Nephron (organoid): ENCODE results near the gene PXMP2.

Experiments
- H3K27ac Mint-ChIP-seq, 3 experiments: 2 replicates each; pipeline ENCODE4 v1.8.0; 2020; ENCODE audit warnings: mixed read lengths in 3 of 3, mild to moderate bottlenecking in 2 of 3, moderate library complexity in 1 of 3
- H3K27me3 Mint-ChIP-seq: 2 replicates; pipeline ENCODE4 v1.8.0; 2021; ENCODE audit warnings: low read depth, mild to moderate bottlenecking, moderate library complexity, mixed read lengths
- H3K36me3 Mint-ChIP-seq: 2 replicates; pipeline ENCODE4 v1.8.0; 2020; ENCODE audit warnings: low read depth, mixed read lengths
- H3K4me1 Mint-ChIP-seq: 2 replicates; pipeline ENCODE4 v1.8.0; 2020; ENCODE audit warnings: mixed read lengths
- H3K4me3 Mint-ChIP-seq, 3 experiments: 2 replicates each; pipeline ENCODE4 v1.8.0; 2020; ENCODE audit warnings: mild to moderate bottlenecking in 3 of 3, mixed read lengths in 3 of 3, moderate library complexity in 2 of 3
- H3K9me3 Mint-ChIP-seq: 2 replicates; pipeline ENCODE4 v1.8.0; 2020; ENCODE audit warnings: mixed read lengths
- TF ChIP-seq, protein P1 (sequence below), 3 experiments: fragments of 200-600 bp; sonication (generic); IDR thresholded peaks; one replicate each; pipeline ENCODE4 v1.5.0; 2021; ENCODE audit warnings: antibody characterized with exemption in 3 of 3; ENCODE audit not compliant: unreplicated experiment in 3 of 3

PXMP2 gene

DNA sequence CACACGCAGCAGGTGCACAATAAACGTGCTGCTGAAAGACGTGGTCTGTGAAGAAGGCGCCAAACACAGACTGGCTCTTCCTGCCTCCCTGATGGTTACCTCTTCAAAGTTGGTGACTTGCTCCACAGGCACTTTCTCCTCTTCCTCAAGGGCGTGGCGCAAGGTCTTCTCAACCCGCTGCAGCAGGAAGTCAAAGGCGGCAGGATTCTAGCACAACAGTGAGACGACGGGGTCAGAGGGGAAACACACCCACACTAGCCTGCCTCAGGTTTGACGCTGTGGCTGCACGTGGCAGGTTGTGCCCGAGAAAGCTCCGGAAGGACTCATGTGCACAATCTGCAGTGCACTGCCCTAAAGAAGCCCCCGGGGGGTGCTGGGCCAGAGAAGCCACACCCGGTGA is 15.3 kb upstream of the PXMP2 start:
- Mint-ChIP-seq H3K4me1 (no peaks in the 10 kb centered on the region), H3K36me3 (peaks cover 63% of the 10 kb centered on the region), H3K9me3 (no peaks in the 10 kb centered on the region)

DNA sequence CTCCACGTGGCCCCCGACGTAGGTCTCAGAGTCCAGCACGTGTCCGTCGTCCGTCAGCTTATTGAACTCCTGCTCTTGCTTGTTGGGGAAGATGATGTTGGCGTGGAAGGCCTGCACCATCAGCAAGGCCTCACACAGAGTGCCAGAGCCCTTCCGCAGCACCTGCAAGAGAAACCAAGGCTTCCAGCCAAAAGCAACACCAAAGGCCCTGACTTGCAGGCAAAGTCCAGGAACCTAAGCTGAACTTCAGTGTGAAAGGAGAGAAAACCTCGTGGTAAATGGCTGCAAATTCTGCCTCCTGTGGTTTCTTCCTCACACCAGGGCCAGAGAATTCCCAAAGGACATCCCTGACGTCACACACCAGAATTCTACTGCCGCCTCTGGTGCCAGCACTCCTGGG is 14.7 kb upstream of the PXMP2 start:
- H3K9me3 Mint-ChIP-seq: no peaks in the 10 kb centered on the region
- H3K4me1 Mint-ChIP-seq: no peaks in the 10 kb centered on the region
- no peaks in the 10 kb centered on the region for H3K27me3 Mint-ChIP-seq
- TF ChIP-seq, protein P1, sequence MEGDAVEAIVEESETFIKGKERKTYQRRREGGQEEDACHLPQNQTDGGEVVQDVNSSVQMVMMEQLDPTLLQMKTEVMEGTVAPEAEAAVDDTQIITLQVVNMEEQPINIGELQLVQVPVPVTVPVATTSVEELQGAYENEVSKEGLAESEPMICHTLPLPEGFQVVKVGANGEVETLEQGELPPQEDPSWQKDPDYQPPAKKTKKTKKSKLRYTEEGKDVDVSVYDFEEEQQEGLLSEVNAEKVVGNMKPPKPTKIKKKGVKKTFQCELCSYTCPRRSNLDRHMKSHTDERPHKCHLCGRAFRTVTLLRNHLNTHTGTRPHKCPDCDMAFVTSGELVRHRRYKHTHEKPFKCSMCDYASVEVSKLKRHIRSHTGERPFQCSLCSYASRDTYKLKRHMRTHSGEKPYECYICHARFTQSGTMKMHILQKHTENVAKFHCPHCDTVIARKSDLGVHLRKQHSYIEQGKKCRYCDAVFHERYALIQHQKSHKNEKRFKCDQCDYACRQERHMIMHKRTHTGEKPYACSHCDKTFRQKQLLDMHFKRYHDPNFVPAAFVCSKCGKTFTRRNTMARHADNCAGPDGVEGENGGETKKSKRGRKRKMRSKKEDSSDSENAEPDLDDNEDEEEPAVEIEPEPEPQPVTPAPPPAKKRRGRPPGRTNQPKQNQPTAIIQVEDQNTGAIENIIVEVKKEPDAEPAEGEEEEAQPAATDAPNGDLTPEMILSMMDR (IDR thresholded peaks at IDR 0.05; ENCODE audit: unreplicated experiment in 3 of 3): no peak
- peaks cover 62% of the 10 kb centered on the region for H3K36me3 Mint-ChIP-seq
- H3K4me3 Mint-ChIP-seq: no peak overlapping the region
- H3K27ac Mint-ChIP-seq: no peak overlapping the region

More for the DNA sequence above, 15.3 kb upstream of the PXMP2 start:
- Mint-ChIP-seq H3K4me3 (no peak overlapping the region), H3K27ac (no peak overlapping the region), H3K27me3 (no peaks in the 10 kb centered on the region)
- TF ChIP-seq, protein P1 (IDR thresholded peaks at IDR 0.05; ENCODE audit: unreplicated experiment in 3 of 3): no peak

DNA sequence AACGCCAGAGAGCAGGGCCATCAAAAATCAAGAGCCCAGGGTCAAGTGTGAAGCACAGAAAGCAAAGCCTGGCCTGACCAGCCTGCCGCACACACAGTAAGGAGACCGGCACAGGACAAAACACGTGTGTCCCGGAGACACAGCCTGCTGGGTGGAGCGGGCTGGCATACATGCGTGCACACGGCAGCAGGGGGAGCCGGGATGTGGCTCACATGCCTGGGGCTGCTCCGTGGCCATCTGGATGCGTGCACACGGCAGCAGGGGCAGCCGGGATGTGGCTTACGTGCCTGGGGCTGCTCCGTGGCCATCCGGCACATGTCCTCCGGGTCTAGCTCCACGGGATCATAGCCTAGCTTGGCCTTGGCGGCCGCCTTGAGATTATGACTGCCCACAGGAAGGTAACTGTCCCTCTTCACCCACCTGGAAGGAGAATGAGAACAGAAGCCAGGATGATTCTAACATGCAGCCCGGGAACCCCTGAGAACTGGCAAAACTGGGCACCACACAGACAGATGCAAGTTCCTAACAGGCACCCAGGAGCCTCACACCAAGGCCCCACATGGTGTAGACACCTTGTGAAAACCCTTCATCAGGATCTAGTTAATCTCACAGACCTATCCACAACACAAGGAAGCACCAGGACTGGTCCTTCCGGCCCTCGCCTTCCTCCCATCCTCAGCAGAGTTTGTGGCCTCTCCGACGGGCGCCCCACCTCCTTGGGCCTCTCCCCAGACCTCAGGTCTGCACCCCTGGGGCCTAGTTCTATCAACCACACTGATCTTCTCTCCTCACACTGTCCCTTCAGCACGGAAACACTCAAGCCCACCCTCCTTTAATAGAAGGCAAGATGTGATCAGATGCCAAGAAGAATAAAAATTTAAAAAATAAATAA is 13.9 kb upstream of the PXMP2 start:
- Mint-ChIP-seq H3K4me1 (no peaks in the 10 kb centered on the region), H3K27ac (no peak overlapping the region), H3K9me3 (no peaks in the 10 kb centered on the region), H3K4me3 (no peak overlapping the region), H3K27me3 (no peaks in the 10 kb centered on the region), H3K36me3 (peaks cover 64% of the 10 kb centered on the region)
- TF ChIP-seq, protein P1 (IDR thresholded peaks at IDR 0.05; ENCODE audit: unreplicated experiment in 3 of 3): no peak

DNA sequence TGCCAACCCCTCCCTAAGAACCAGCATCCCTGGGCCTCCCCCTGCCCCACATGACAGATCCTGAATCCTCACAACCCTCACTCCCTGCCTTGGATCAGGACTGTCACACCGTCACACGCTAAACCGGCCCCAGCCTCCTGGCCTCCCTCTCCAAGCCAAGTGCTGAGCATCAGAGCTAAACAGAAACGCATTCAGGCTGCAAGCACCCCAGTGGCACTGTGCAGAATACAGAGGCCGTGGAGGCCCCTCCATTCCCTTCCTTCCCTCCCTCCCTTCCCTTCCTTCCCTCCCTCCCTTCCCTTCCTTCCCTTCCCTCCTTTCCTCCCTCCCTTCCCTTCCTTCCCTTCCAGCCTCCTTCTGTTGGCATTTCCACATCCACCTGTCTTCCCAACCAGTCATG is 12.8 kb upstream of the PXMP2 start:
- H3K9me3 Mint-ChIP-seq: no peaks in the 10 kb centered on the region
- no peaks in the 10 kb centered on the region for H3K27me3 Mint-ChIP-seq
- no peaks in the 10 kb centered on the region for H3K4me1 Mint-ChIP-seq
- TF ChIP-seq, protein P1 (IDR thresholded peaks at IDR 0.05; ENCODE audit: unreplicated experiment in 3 of 3): no peak
- H3K27ac Mint-ChIP-seq: no peak overlapping the region
- peaks cover 61% of the 10 kb centered on the region for H3K36me3 Mint-ChIP-seq
- H3K4me3 Mint-ChIP-seq: no peak overlapping the region

DNA sequence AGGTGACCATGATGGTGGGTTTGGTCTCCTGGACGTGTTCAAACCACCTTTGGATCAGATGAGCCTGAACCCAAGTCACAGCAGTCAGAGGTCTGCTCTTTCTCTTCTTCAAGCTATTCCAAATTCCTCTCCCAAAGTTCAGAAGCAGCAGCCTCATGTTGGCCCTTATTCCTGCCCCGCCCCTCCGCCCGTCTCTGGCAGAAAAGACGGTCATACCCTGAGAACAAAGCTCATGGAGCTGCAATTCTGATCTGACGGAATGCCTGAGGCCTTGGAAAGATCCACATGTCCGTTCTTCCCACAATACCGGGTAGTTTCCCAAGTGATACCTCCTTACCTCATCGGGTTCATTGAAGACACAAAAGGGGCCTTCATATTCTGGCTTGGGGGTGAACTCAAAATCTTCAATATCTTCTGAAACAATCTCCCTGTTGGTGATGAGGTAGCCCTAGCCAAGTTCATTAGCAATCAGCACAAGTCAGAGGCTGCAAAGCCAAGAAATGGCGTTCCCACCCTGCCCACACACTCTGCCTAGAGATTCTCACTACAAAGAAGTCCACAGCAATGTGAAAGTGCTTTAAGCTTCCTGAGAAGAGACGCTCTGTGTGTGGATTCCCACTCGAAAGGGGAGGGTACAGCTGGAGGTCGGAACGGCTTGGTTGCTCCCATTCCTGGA is 11.5 kb upstream of the PXMP2 start:
- TF ChIP-seq, protein P1 (IDR thresholded peaks at IDR 0.05; ENCODE audit: unreplicated experiment in 3 of 3): no peak
- Mint-ChIP-seq H3K27me3 (no peaks in the 10 kb centered on the region), H3K4me3 (no peak overlapping the region), H3K36me3 (peaks cover 65% of the 10 kb centered on the region), H3K9me3 (no peaks in the 10 kb centered on the region), H3K4me1 (no peaks in the 10 kb centered on the region), H3K27ac (no peak overlapping the region)
